Kidney glomerular epithelial cell (primary cell): Measurements from ENCODE around the gene CDK2AP2.
"Not testable (repeated sequence)": the region's sequence is repeated elsewhere in the genome, so short reads cannot be mapped to it uniquely, and the experiment has no call there.

Source experiments
- DNase-seq: peaks from one replicate; lab custom pipeline; 2025; lab: John Stamatoyannopoulos, UW

Gene CDK2AP2

GRCh38 chr11:67523556-67524479 lies 15.9 kb upstream of the CDK2AP2 start:
- no peak for DNase-seq

DNA sequence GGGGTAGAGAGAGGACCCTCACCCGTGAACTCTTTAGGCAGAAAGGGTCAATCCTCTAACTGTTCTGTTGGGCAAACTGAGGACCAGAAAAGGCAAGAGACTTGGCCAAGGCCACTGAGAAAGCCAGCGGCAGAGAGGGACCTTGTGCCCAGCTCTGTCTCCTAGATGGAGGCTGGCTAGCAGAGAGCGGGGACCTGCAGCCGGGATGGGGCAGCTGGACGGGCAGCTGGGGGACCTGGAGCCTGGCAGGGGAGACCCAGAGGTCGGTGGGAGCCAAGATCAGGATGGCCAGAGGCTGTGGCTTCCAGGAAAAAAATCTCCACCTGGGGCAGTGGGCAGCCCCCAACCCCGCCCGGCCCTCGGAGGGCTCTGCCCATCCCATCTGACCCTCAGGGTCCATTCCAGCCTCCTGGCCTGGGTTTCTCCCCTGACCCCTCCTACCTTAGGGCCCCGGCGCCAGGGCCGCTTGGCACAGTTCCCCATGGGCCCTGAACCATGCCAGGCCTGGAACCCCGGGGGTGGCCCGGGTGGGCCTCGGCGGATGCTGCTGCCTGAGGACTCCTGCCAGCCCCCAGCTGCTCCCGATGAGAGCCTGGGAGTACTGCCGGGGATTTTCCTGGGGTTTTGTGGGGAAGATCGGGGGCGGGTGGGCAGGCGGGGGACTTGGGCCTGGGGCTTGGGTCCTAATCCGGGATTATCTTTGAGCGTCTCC lies 15.0 kb upstream of the CDK2AP2 start, which contains the start of gene CABP2:
Gene CABP2 (minus strand): TSS at position 603 of the 712 bp plus-strand sequence. CDS start 120 bp downstream, at position 483.
- DNase-seq, result no peak

DNA sequence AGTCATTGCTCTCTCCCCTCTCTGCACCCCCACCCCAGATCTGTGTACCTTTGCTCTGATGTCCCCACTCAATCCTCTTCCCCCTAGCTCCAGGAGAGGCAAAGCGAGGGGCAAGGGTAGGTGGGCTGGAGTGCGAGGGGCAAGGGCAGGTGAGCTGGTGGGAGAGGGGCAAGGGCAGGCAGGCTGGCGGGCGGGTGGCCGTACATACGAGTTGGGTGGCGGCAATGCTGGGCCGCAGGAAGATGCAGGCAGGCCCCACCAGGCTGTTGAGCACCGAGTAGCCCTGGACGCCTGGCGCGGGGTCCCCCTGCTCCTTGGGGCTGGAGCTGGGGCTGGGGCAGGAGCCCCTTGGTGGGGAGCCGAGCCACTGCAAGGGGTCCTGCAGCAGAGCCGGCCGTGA lies 14.4 kb upstream of the CDK2AP2 start:
- no peak for DNase-seq

- no peak for DNase-seq
Observed at GRCh38 chr11:67521924-67522323, 14.0 kb upstream of the CDK2AP2 start.

- no peak for DNase-seq
Observed at GRCh38 chr11:67520856-67521824, 13.2 kb upstream of the CDK2AP2 start.

GRCh38 chr11:67519726-67520125 lies 11.8 kb upstream of the CDK2AP2 start:
- no peak for DNase-seq

- no peak for DNase-seq
Observed at GRCh38 chr11:67517784-67518552, 10.0 kb upstream of the CDK2AP2 start.

GRCh38 chr11:67516806-67517205 lies 8.8 kb upstream of the CDK2AP2 start:
- DNase-seq, result no peak

GRCh38 chr11:67514116-67514515 lies 6.2 kb upstream of the CDK2AP2 start:
- no peak for DNase-seq

DNA sequence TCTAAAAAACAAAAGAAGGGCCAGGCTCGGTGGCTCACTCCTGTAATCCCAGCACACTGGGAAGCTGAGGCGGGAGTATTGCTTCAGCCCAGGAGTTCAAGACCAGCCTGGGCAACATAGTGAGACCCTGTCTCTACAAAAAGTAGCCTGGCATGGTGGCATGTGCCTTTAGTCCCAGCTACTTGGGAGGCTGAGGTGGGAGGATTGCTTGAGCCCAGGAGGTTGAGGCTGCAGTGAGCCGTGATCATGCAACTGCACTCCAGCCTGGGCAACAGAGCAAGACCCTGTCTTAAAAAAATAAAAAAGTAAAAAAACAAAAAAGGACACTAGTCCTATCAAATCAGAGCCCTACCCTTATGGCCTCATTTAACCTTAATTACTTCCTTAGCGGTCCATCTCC lies 3.6 kb upstream of the CDK2AP2 start:
- not testable (repeated sequence) for DNase-seq

DNA sequence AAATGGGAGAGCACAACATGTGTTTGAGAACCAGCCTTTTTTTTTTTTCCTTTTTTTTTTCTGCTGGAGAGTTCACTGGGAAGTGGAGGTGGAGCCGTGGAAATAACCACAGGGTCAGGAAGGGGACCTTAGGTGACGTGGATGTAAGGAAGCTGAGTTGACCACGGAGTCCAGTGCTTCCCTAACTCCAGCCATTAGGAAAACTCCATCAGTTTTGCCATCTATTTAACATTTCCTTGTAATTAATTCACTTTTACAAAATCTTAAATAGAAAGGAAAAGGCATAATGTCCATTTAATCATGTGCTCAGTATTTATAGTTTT lies 2.0 kb upstream of the CDK2AP2 start:
- DNase-seq, result no peak

GRCh38 chr11:67508486-67509121 lies 642 bp upstream of the CDK2AP2 start:
- DNase-seq, result peak; percentile 92

DNA sequence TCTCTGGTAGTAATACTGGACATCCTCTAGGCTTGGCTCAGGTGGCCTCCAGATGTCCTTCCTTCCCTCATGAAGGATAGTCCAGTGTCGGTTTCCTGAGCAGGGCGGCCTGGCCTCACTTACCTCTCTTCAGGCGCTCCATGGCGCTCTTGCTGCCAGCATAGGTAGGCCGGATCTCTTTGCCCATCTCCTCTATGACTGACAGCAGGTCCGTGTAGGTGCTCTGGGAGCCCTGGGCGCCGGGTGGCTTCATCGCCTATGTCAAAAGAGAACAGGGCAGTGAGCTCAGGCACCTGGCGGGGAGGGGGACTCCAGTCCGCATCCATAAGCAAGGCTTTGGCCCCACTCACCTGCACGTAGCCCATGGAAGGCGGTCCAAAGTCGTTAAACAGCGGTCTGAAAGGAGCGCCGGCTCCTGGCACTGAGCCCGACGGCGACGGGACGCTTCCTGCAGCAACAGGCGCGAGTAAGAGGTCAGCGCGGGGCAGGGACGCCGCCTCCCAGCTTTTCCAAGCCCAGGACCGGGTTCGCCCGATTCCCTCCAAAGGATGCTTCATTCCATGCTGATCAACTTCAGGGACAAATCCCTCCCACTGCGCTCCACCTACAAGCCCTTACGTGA lies 609 bp downstream of the CDK2AP2 start:
- no peak for DNase-seq

GRCh38 chr11:67506426-67507051 lies 1.4 kb downstream of the CDK2AP2 start:
- no peak for DNase-seq

- peak; percentile 95 for DNase-seq
Observed at GRCh38 chr11:67505605-67506396, 2.2 kb downstream of the CDK2AP2 start.

- peak; percentile 40 for DNase-seq
Observed at GRCh38 chr11:67504950-67505581, 2.9 kb downstream of the CDK2AP2 start, which contains the start of gene PITPNM1. Gene PITPNM1 (minus strand): TSS chr11:67505363. CDS start chr11:67504180, 1,183 bp downstream.

DNA sequence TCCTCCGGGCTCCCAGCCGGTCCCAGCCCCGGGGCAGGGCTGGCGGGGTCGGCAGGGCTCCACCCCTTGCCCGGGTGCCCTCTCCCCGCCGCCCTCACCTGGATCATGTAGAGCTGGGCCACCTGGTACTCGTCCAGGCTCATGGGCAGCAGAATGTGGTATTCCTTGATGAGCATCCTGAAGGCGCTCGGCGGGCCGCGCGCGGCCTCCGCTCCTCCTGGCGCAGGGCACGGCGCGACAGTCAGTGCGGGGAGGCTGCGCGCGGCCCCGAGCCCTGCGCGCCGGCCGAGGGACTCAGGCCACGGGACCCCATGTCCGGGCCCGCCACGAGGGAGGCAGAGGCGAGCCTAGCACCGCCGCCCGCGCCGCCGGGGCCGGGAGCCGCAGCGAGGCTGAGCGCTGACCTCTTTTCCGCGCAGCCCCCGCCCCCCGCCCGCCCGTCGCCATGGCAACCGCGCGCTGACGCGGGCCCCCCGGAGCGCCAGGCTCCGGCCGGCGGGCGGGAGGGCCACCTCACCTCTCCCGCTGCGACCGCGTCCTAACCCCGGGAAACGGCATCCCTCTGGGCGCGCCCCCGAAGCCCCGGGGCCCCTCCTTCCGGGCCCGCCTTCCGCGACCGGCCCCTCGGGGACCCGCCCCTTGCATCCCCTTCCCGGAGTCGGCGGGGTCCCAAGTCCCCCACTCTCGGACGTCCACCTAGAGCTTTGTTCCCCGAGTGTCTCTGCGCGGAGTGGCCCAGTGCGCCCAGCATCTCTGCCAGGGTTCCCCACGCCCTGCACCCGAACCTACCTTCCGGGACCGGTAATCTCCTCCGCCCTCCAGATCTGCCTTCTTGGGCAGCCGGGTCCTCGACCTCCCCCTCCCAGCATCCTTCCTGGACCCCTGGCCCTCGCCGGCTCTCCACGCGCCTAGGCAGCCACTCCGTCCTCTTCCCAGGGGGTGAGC lies 3.7 kb downstream of the CDK2AP2 start:
- no peak for DNase-seq
